Measurements from ENCODE around the gene CUEDC1. TPM values are rescaled to one million over a fixed set of nuclear protein-coding genes. Genes with fewer than 3 reads are reported as not detected.

Gene CUEDC1
- total and polyA plus RNA-seq, 2 of the 13 experiments (the other 11 are each of a cell fraction or from before 2014, with no cell fraction given): 7.4 to 12.9 TPM

GRCh38 chr17:57902800-57903759, 52.1 kb downstream of the CUEDC1 start (continued):
- no peak for TF ChIP-seq MEIS1 (CRISPR knock-in tag; IDR thresholded peaks at IDR 0.05; ENCODE audit: borderline replicate concordance)
- peak; percentile 56; the same call in 1 of the 3 replicates for TF ChIP-seq MXI1 (IDR thresholded peaks at IDR 0.05; ENCODE audit: borderline replicate concordance, low read depth, low read length)
- TF ChIP-seq HNRNPLL (IDR thresholded peaks at IDR 0.05; ENCODE audit: low read depth, low read length, poor library complexity, severe bottlenecking): peak; percentile 30
- TF ChIP-seq SOX5 (CRISPR knock-in tag; IDR thresholded peaks at IDR 0.05; ENCODE audit: borderline replicate concordance): peak; percentile 98
- peak; percentile 89 for TF ChIP-seq KDM3A (CRISPR knock-in tag; IDR thresholded peaks at IDR 0.05; ENCODE audit: low read depth)
- no peak; the same call in 1 of the 2 replicates for TF ChIP-seq SKIL (CRISPR knock-in tag; IDR thresholded peaks at IDR 0.05; ENCODE audit: borderline replicate concordance)
- TF ChIP-seq DPF2 (CRISPR knock-in tag; IDR thresholded peaks at IDR 0.05; ENCODE audit: borderline replicate concordance, low read depth): peak; percentile 47; the same call in 1 of the 2 replicates
- TF ChIP-seq NFKBIZ (CRISPR knock-in tag; IDR thresholded peaks at IDR 0.05): peak; percentile 88
- TF ChIP-seq ZNF441 (CRISPR knock-in tag; IDR thresholded peaks at IDR 0.05; ENCODE audit: borderline replicate concordance): no peak
- TF ChIP-seq ZNF839 (CRISPR knock-in tag; IDR thresholded peaks at IDR 0.05; ENCODE audit: borderline replicate concordance): no peak
- no peak for TF ChIP-seq RBM22 (optimal IDR thresholded peaks at IDR 0.05; ENCODE audit: low read length)
- TF ChIP-seq ZFP41 (CRISPR knock-in tag; IDR thresholded peaks at IDR 0.05; ENCODE audit: borderline replicate concordance): no peak
- TF ChIP-seq ATAD3A (CRISPR knock-in tag; IDR thresholded peaks at IDR 0.05): no peak; the same call in 1 of the 2 replicates
- TF ChIP-seq ZNF737 (CRISPR knock-in tag; IDR thresholded peaks at IDR 0.05; ENCODE audit: borderline replicate concordance): no peak
- no peak for TF ChIP-seq ZNF83 (CRISPR knock-in tag; IDR thresholded peaks at IDR 0.05; ENCODE audit: borderline replicate concordance)
- peak; percentile 87; the same call in 1 of the 2 replicates for TF ChIP-seq CBX5 (CRISPR knock-in tag; IDR thresholded peaks at IDR 0.05; ENCODE audit: borderline replicate concordance)
- peak; percentile 78 for TF ChIP-seq DMAP1 (CRISPR knock-in tag; IDR thresholded peaks at IDR 0.05)
- TF ChIP-seq ZBTB4 (CRISPR knock-in tag; IDR thresholded peaks at IDR 0.05; ENCODE audit: borderline replicate concordance): no peak
- TF ChIP-seq ZNF362 (CRISPR knock-in tag; IDR thresholded peaks at IDR 0.05; ENCODE audit: borderline replicate concordance): peak; percentile 48; the same call in 1 of the 2 replicates
- no peak for TF ChIP-seq ONECUT2 (CRISPR knock-in tag; IDR thresholded peaks at IDR 0.05)

Data from HepG2 (cell line).